Measurements from ENCODE around the gene TFEC.

The TFEC gene

GRCh38 chr7:115975766-115976165, 54.8 kb downstream of the TFEC start:
- Histone ChIP-seq H3K27ac (no peak overlapping the region), H3K36me3 (no peaks in the 10 kb centered on the region), H3K27me3 (ENCODE audit: insufficient read depth, low read depth, severe bottlenecking) (no peaks in the 10 kb centered on the region), H3K9me3 (ENCODE audit: severe bottlenecking) (no peaks in the 10 kb centered on the region), H3K4me3 (ENCODE audit: low read depth, low read length) (no peak overlapping the region)
- no peak for DNase-seq
- TF ChIP-seq CTCF (IDR thresholded peaks at IDR 0.05; ENCODE audit: low read depth, low read length) = no peak

- H3K4me3 ChIP-seq (ENCODE audit: low read depth, low read length) = no peak overlapping the region
- no peak for DNase-seq
- no peaks in the 10 kb centered on the region for H3K36me3 ChIP-seq
- no peaks in the 10 kb centered on the region for H3K9me3 ChIP-seq (ENCODE audit: severe bottlenecking)
- H3K27me3 ChIP-seq (ENCODE audit: insufficient read depth, low read depth, severe bottlenecking) = no peaks in the 10 kb centered on the region
- H3K27ac ChIP-seq = no peak overlapping the region
- TF ChIP-seq CTCF (IDR thresholded peaks at IDR 0.05; ENCODE audit: low read depth, low read length) = no peak
Measured at GRCh38 chr7:115973406-115973805, 57.2 kb downstream of the TFEC start.

- no peaks in the 10 kb centered on the region for H3K9me3 ChIP-seq (ENCODE audit: severe bottlenecking)
- TF ChIP-seq CTCF (IDR thresholded peaks at IDR 0.05; ENCODE audit: low read depth, low read length) = no peak
- no peak overlapping the region for H3K27ac ChIP-seq
- no peaks in the 10 kb centered on the region for H3K27me3 ChIP-seq (ENCODE audit: insufficient read depth, low read depth, severe bottlenecking)
- H3K4me3 ChIP-seq (ENCODE audit: low read depth, low read length) = no peak overlapping the region
- H3K36me3 ChIP-seq = no peaks in the 10 kb centered on the region
- DNase-seq = no peak
Measured at GRCh38 chr7:115971506-115971905, 59.1 kb downstream of the TFEC start.

GRCh38 chr7:115968596-115968995, 62.0 kb downstream of the TFEC start:
- H3K36me3 ChIP-seq = no peaks in the 10 kb centered on the region
- H3K27ac ChIP-seq = no peak overlapping the region
- H3K4me3 ChIP-seq (ENCODE audit: low read depth, low read length) = no peak overlapping the region
- DNase-seq = no peak
- no peaks in the 10 kb centered on the region for H3K27me3 ChIP-seq (ENCODE audit: insufficient read depth, low read depth, severe bottlenecking)
- TF ChIP-seq CTCF (IDR thresholded peaks at IDR 0.05; ENCODE audit: low read depth, low read length) = no peak
- no peaks in the 10 kb centered on the region for H3K9me3 ChIP-seq (ENCODE audit: severe bottlenecking)

GRCh38 chr7:115968171-115968570, 62.4 kb downstream of the TFEC start:
- Histone ChIP-seq H3K9me3 (ENCODE audit: severe bottlenecking) (no peaks in the 10 kb centered on the region), H3K36me3 (no peaks in the 10 kb centered on the region), H3K4me3 (ENCODE audit: low read depth, low read length) (no peak overlapping the region), H3K27ac (no peak overlapping the region), H3K27me3 (ENCODE audit: insufficient read depth, low read depth, severe bottlenecking) (no peaks in the 10 kb centered on the region)
- no peak for TF ChIP-seq CTCF (IDR thresholded peaks at IDR 0.05; ENCODE audit: low read depth, low read length)
- DNase-seq = no peak

GRCh38 chr7:115965796-115966475, 64.6 kb downstream of the TFEC start:
- Histone ChIP-seq H3K27ac (no peak overlapping the region), H3K9me3 (ENCODE audit: severe bottlenecking) (no peaks in the 10 kb centered on the region), H3K4me3 (ENCODE audit: low read depth, low read length) (no peak overlapping the region), H3K36me3 (no peaks in the 10 kb centered on the region), H3K27me3 (ENCODE audit: insufficient read depth, low read depth, severe bottlenecking) (no peaks in the 10 kb centered on the region)
- TF ChIP-seq CTCF (IDR thresholded peaks at IDR 0.05; ENCODE audit: low read depth, low read length) = no peak
- DNase-seq = no peak

All from WERI-Rb-1 (cell line).